OCI-LY1 (cell line): ENCODE data around the gene GNAQ.

Experiments used
- H2AFZ ChIP-seq: fragments of 200-600 bp; sonication (generic), shearing (Covaris generic); 2 replicates; pipeline ENCODE4 v1.6.0; 2014; ENCODE audit warnings: antibody characterized with exemption, mild to moderate bottlenecking, low read length
- H3F3A ChIP-seq: fragments of 200-600 bp; sonication (generic), shearing (Covaris generic); 2 replicates; pipeline ENCODE4 v1.6.0; 2014; ENCODE audit warnings: mild to moderate bottlenecking, antibody characterized with exemption, low read length, moderate library complexity; ENCODE audit not compliant: insufficient read depth
- H3K27ac ChIP-seq: fragments of 200-600 bp; sonication (generic); 2 replicates; pipeline ENCODE4 v1.5.1; 2014; ENCODE audit warnings: low read length, mixed run types, mild to moderate bottlenecking, low read depth; ENCODE audit not compliant: poor library complexity, severe bottlenecking
- H3K27me3 ChIP-seq: fragments of 200-600 bp; sonication (generic); 2 replicates; pipeline ENCODE4 v1.6.0; 2014; ENCODE audit warnings: antibody characterized with exemption, mild to moderate bottlenecking, low read length, moderate library complexity; ENCODE audit not compliant: insufficient read depth
- H3K36me3 ChIP-seq: fragments of 200-600 bp; sonication (generic); 2 replicates; pipeline ENCODE4 v1.6.1; 2014; ENCODE audit warnings: mild to moderate bottlenecking, antibody characterized with exemption, low read length, moderate library complexity, mixed read lengths; ENCODE audit not compliant: insufficient read depth
- H3K4me1 ChIP-seq: fragments of 200-600 bp; sonication (generic); 2 replicates; pipeline ENCODE4 v1.5.1; 2014; ENCODE audit warnings: mild to moderate bottlenecking, low read length, moderate library complexity; ENCODE audit not compliant: insufficient read depth, severe bottlenecking
- H3K4me2 ChIP-seq: fragments of 200-600 bp; sonication (generic), shearing (Covaris generic); 2 replicates; pipeline ENCODE4 v1.6.1; 2014; ENCODE audit warnings: low read length
- H3K4me3 ChIP-seq: fragments of 200-600 bp; sonication (generic); 2 replicates; pipeline ENCODE4 v1.5.1; 2014; ENCODE audit warnings: low read length, low read depth, mild to moderate bottlenecking, mixed read lengths; ENCODE audit not compliant: poor library complexity, severe bottlenecking
- H3K79me2 ChIP-seq: fragments of 200-600 bp; shearing (Covaris generic); 2 replicates; pipeline ENCODE4 v1.6.1; 2016; ENCODE audit warnings: mixed run types, low read length, mixed read lengths; ENCODE audit not compliant: insufficient read depth
- H3K9ac ChIP-seq: fragments of 200-600 bp; sonication (generic), shearing (Covaris generic); 2 replicates; pipeline ENCODE4 v1.6.1; 2014; ENCODE audit warnings: mild to moderate bottlenecking, low read length, mixed read lengths
- H3K9me2 ChIP-seq: fragments of 200-600 bp; sonication (generic), shearing (Covaris generic); 2 replicates; pipeline ENCODE4 v1.6.1; 2014; ENCODE audit warnings: low read depth, mild to moderate bottlenecking, low read length, mixed read lengths
- H3K9me3 ChIP-seq: fragments of 200-600 bp; shearing (Covaris generic); 2 replicates; pipeline ENCODE4 v1.6.1; 2014; ENCODE audit warnings: low read length, mixed read lengths
- H4K20me1 ChIP-seq: fragments of 200-600 bp; sonication (generic), shearing (Covaris generic); 2 replicates; pipeline ENCODE4 v1.6.0; 2016; ENCODE audit warnings: mild to moderate bottlenecking, low read length; ENCODE audit not compliant: insufficient read depth
- EZH2 ChIP-seq: fragments of 200-600 bp; sonication (generic), shearing (Covaris generic); IDR thresholded peaks from 2 replicates; pipeline ENCODE4 v1.8.0; 2017; ENCODE audit warnings: borderline replicate concordance, mixed run types, mild to moderate bottlenecking, antibody characterized with exemption, low read length, moderate library complexity, mixed read lengths
- TF ChIP-seq, protein P1 (sequence below): fragments of 200-600 bp; sonication (generic), shearing (Covaris generic); IDR thresholded peaks from 2 replicates; pipeline ENCODE4 v1.5.1; 2017; ENCODE audit warnings: mild to moderate bottlenecking, antibody characterized with exemption, low read length, moderate library complexity, mixed read lengths

GNAQ gene

DNA sequence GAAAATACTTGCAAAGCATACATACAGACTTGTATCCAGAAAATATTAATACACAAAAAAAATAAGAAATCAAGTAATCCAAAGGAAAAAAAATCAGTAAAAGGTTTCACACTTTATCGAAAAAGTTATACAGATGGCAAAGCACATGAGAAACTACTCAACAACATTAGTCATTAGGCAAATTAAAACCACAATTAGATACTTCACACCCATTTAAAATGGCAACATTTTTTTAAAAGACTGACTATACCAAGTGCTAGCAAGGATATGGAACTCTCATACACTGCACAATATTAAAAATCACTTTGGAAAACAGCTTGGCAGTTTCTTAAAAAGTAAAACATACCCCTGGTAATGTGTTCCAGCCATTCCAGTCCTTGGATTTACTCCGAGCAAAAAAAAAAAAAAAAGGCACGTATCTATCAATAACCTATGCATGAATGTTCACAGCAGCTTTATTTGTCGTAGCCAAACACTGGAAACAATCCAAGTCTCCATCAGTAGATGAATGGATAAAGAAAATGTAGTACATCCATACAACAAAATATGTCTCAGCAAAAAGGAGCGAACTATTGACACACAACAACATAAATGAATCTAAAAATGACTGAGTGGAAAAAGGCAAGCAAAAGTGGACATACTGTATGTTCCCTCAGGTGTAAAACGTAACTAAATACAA is 66.0 kb downstream of the GNAQ start:
- TF ChIP-seq, protein P1, sequence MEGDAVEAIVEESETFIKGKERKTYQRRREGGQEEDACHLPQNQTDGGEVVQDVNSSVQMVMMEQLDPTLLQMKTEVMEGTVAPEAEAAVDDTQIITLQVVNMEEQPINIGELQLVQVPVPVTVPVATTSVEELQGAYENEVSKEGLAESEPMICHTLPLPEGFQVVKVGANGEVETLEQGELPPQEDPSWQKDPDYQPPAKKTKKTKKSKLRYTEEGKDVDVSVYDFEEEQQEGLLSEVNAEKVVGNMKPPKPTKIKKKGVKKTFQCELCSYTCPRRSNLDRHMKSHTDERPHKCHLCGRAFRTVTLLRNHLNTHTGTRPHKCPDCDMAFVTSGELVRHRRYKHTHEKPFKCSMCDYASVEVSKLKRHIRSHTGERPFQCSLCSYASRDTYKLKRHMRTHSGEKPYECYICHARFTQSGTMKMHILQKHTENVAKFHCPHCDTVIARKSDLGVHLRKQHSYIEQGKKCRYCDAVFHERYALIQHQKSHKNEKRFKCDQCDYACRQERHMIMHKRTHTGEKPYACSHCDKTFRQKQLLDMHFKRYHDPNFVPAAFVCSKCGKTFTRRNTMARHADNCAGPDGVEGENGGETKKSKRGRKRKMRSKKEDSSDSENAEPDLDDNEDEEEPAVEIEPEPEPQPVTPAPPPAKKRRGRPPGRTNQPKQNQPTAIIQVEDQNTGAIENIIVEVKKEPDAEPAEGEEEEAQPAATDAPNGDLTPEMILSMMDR: no peak
- no peak for TF ChIP-seq EZH2
- Histone ChIP-seq H3K9me3 (no peaks in the 10 kb centered on the region), H3K4me2 (no peak overlapping the region), H3K36me3 (no peaks in the 10 kb centered on the region), H3K4me1 (no peaks in the 10 kb centered on the region), H3K79me2 (no peaks in the 10 kb centered on the region), H3K27me3 (no peaks in the 10 kb centered on the region), H4K20me1 (no peaks in the 10 kb centered on the region), H2AFZ (no peak overlapping the region), H3F3A (no peaks in the 10 kb centered on the region), H3K27ac (no peak overlapping the region), H3K9me2 (no peaks in the 10 kb centered on the region), H3K9ac (no peak overlapping the region), H3K4me3 (no peak overlapping the region)

DNA sequence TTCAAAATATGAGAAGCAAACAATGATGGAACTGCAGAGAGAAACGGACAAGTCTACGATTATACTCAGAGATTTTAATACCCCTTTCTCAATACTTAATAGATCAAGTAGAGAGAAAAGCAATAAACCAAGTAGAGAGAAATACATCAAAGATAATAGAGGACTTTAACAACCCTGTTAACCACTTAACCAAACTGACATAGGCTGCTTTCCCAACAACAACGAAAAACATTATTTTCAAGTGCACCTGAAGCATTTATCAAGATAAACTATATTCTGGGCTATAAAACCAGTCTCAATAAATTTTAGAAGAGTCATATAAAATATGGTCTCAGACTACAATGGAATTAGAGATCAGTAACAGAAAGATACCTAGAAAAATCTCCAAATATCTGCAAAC is 67.4 kb downstream of the GNAQ start:
- TF ChIP-seq, protein P1: no peak
- no peak for TF ChIP-seq EZH2
- Histone ChIP-seq H3K27me3 (no peaks in the 10 kb centered on the region), H3K9me3 (no peaks in the 10 kb centered on the region), H3K4me3 (no peak overlapping the region), H4K20me1 (no peaks in the 10 kb centered on the region), H3K27ac (no peak overlapping the region), H3F3A (no peaks in the 10 kb centered on the region), H3K9ac (no peak overlapping the region), H3K4me2 (no peak overlapping the region), H2AFZ (no peak overlapping the region), H3K4me1 (no peaks in the 10 kb centered on the region), H3K9me2 (no peaks in the 10 kb centered on the region), H3K36me3 (no peaks in the 10 kb centered on the region), H3K79me2 (no peaks in the 10 kb centered on the region)

DNA sequence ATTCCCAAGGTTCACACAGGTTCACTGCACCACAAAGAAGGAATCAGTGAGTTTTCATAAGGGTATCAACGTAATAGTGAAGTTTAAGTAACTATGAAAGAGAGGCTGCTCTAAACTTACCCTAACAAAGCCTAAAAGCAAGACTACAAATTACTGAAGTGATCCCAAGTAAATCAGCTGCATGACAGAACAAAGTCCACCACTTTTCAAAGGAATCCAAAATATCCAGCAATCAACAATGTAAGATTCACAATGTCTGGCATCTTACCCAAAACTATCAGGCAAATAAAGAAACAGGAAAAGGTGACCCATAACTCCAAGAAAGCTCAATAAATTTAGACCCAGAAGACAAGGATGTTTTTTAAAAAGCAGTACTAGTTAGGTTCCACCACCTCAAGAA is 70.1 kb downstream of the GNAQ start:
- H4K20me1 ChIP-seq: no peaks in the 10 kb centered on the region
- H3K9me3 ChIP-seq: no peaks in the 10 kb centered on the region
- no peaks in the 10 kb centered on the region for H3K79me2 ChIP-seq

More for the DNA sequence above, 70.1 kb downstream of the GNAQ start:
- Histone ChIP-seq H2AFZ (no peak overlapping the region), H3K9ac (no peak overlapping the region), H3K27ac (no peak overlapping the region), H3F3A (no peaks in the 10 kb centered on the region), H3K27me3 (no peaks in the 10 kb centered on the region), H3K4me2 (no peak overlapping the region), H3K36me3 (no peaks in the 10 kb centered on the region), H3K9me2 (no peaks in the 10 kb centered on the region), H3K4me3 (no peak overlapping the region), H3K4me1 (no peaks in the 10 kb centered on the region)
- TF ChIP-seq, protein P1: no peak
- no peak for TF ChIP-seq EZH2
